IMR-90 (cell line): ENCODE data around the gene BUD23. TPM values are rescaled to one million over a fixed set of nuclear protein-coding genes. Genes with fewer than 3 reads are reported as not detected.
A peak's percentile ranks its signal among the peaks of the same experiment; 100 is the strongest.

Experiments
- ATAC-seq: fragments of 200-7000 bp; cut with Tn5 transposase; 2 replicates; pipeline ENCODE4 v1.9.1; 2020; ENCODE audit warnings: low read depth, mild to moderate bottlenecking, moderate library complexity
- BruUV-seq: library from RNA; stranded (reverse); fragments of 400-500 nt; replicated peaks from 2 replicates; lab custom pipeline; 2021; lab: Mats Ljungman, UMichigan
- CTCF ChIA-PET: fragments of 300-600 bp; formaldehyde crosslinking; extraction: SDS; loops from one replicate; lab custom pipeline; 2021; ENCODE audit warnings: antibody characterized with exemption; lab: Yijun Ruan, JAX
- POLR2A ChIA-PET: fragments of 300-600 bp; sonication (Branson Sonifier 250); formaldehyde crosslinking; loops from one replicate; lab custom pipeline; 2022; ENCODE audit warnings: antibody characterized with exemption; ENCODE audit not compliant: unreplicated experiment; lab: Charles Lee
- DNase-seq: peaks from one replicate; pipeline ENCODE4 v3.0.0; 2013
- H2AFZ ChIP-seq: replicated peaks from 2 replicates; pipeline ENCODE3; 2013; ENCODE audit warnings: low read length, mild to moderate bottlenecking; ENCODE audit not compliant: poor library complexity
- H2AK5ac ChIP-seq: 2 replicates; pipeline ENCODE4 v1.6.1; 2013; ENCODE audit warnings: low read depth, low read length, inconsistent platforms
- H2AK9ac ChIP-seq: replicated peaks from 2 replicates; pipeline ENCODE3; 2013; ENCODE audit warnings: mild to moderate bottlenecking, low read depth, low read length, moderate library complexity; ENCODE audit not compliant: poor library complexity
- H2BK120ac ChIP-seq: 2 replicates; pipeline ENCODE4 v1.6.1; 2013; ENCODE audit warnings: low read depth, low read length, inconsistent platforms
- H2BK15ac ChIP-seq: 3 replicates; pipeline ENCODE4 v1.6.1; 2013; ENCODE audit warnings: low read depth, low read length, inconsistent platforms
- H2BK20ac ChIP-seq: 2 replicates; pipeline ENCODE4 v1.6.1; 2013; ENCODE audit warnings: low read depth, mild to moderate bottlenecking, inconsistent platforms, low read length, moderate library complexity
- H2BK5ac ChIP-seq: 2 replicates; pipeline ENCODE4 v1.6.1; 2013; ENCODE audit warnings: mild to moderate bottlenecking, low read depth, low read length, inconsistent platforms; ENCODE audit not compliant: poor library complexity, severe bottlenecking
- H3K14ac ChIP-seq: replicated peaks from 2 replicates; pipeline ENCODE4 v1.6.1; 2013; ENCODE audit warnings: low read depth, low read length, inconsistent platforms
- H3K18ac ChIP-seq: 2 replicates; pipeline ENCODE4 v1.6.1; 2013; ENCODE audit warnings: low read depth, low read length, control low read depth
- H3K23ac ChIP-seq: 2 replicates; pipeline ENCODE4 v1.6.1; 2013; ENCODE audit warnings: low read depth, low read length, inconsistent platforms
- H3K27ac ChIP-seq: 2 replicates; pipeline ENCODE4 v1.5.1; 2013; ENCODE audit warnings: mild to moderate bottlenecking, control low read depth, low read length; ENCODE audit not compliant: insufficient read depth
- H3K27me3 ChIP-seq: 2 replicates; pipeline ENCODE4 v1.6.1; 2013; ENCODE audit warnings: low read length; ENCODE audit not compliant: control insufficient read depth, insufficient read depth
- H3K36me3 ChIP-seq: 2 replicates; pipeline ENCODE4 v1.6.1; 2013; ENCODE audit warnings: low read length, mixed read lengths; ENCODE audit not compliant: control insufficient read depth, insufficient read depth
- H3K4ac ChIP-seq: 2 replicates; pipeline ENCODE4 v1.6.1; 2013; ENCODE audit warnings: low read depth, low read length, inconsistent platforms
- H3K4me1 ChIP-seq: 2 replicates; pipeline ENCODE4 v1.6.1; 2013; ENCODE audit warnings: low read length, mixed read lengths; ENCODE audit not compliant: control insufficient read depth, insufficient read depth
- H3K4me2 ChIP-seq: 2 replicates; pipeline ENCODE4 v1.6.1; 2013; ENCODE audit warnings: low read depth, mild to moderate bottlenecking, control low read depth, low read length, moderate library complexity
- H3K4me3 ChIP-seq: 2 replicates; pipeline ENCODE4 v1.5.1; 2013; ENCODE audit warnings: low read depth, mild to moderate bottlenecking, control low read depth, low read length, moderate library complexity; ENCODE audit not compliant: insufficient read depth
- H3K56ac ChIP-seq: 2 replicates; pipeline ENCODE4 v1.6.1; 2013; ENCODE audit warnings: low read length, inconsistent platforms; ENCODE audit not compliant: insufficient read depth; ENCODE audit errors: extremely low read depth
- H3K79me1 ChIP-seq, 2 experiments: 2 replicates each; pipeline ENCODE4 v1.6.1; 2013; ENCODE audit warnings: low read length in 2 of 2, inconsistent platforms in 1 of 2, low read depth in 1 of 2
- H3K9ac ChIP-seq: 2 replicates; pipeline ENCODE4 v1.6.1; 2013; ENCODE audit warnings: low read depth, low read length, control low read depth
- H3K9me1 ChIP-seq: 2 replicates; pipeline ENCODE4 v1.6.1; 2013; ENCODE audit warnings: low read length, inconsistent platforms; ENCODE audit not compliant: insufficient read depth
- H3K9me3 ChIP-seq: 2 replicates; pipeline ENCODE4 v1.6.1; 2013; ENCODE audit warnings: low read length; ENCODE audit not compliant: control insufficient read depth, insufficient read depth
- H4K20me1 ChIP-seq: 2 replicates; pipeline ENCODE4 v1.6.1; 2013; ENCODE audit warnings: low read length, inconsistent platforms; ENCODE audit not compliant: insufficient read depth
- H4K5ac ChIP-seq: 2 replicates; pipeline ENCODE4 v1.6.1; 2013; ENCODE audit warnings: mild to moderate bottlenecking, low read depth, low read length, control low read depth
- H4K8ac ChIP-seq, 2 experiments: 2 replicates each; pipeline ENCODE4 v1.6.1; 2013; ENCODE audit warnings: low read depth in 2 of 2, low read length in 2 of 2, control low read depth in 1 of 2, inconsistent platforms in 1 of 2
- H4K91ac ChIP-seq: 2 replicates; pipeline ENCODE4 v1.6.1; 2013; ENCODE audit warnings: low read depth, low read length, inconsistent platforms; ENCODE audit not compliant: insufficient read depth
- BHLHE40 ChIP-seq: fragments of 150-350 bp; IDR thresholded peaks from 2 replicates; pipeline ENCODE4 v1.6.1; 2016; ENCODE audit warnings: mild to moderate bottlenecking, low read depth, low read length
- CHD1 ChIP-seq: IDR thresholded peaks from 2 replicates; pipeline ENCODE4 v1.6.1; 2012; ENCODE audit warnings: low read depth, low read length, improper control_type of control experiment
- ELK1 ChIP-seq: fragments of 150-350 bp; IDR thresholded peaks from 2 replicates; pipeline ENCODE4 v1.6.1; 2016; ENCODE audit warnings: low read depth, mild to moderate bottlenecking, low read length, moderate library complexity, borderline replicate concordance
- MAFK ChIP-seq: IDR thresholded peaks from 2 replicates; pipeline ENCODE4 v1.6.1; 2012; ENCODE audit warnings: low read depth, low read length, improper control_type of control experiment
- MAZ ChIP-seq: IDR thresholded peaks from 2 replicates; pipeline ENCODE4 v1.6.1; 2012; ENCODE audit warnings: low read depth, mild to moderate bottlenecking, low read length, improper control_type of control experiment, moderate library complexity, borderline replicate concordance
- RCOR1 ChIP-seq: IDR thresholded peaks from 2 replicates; pipeline ENCODE4 v1.6.1; 2012; ENCODE audit warnings: mild to moderate bottlenecking, low read length, improper control_type of control experiment; ENCODE audit not compliant: insufficient replicate concordance
- SMC3 ChIP-seq: fragments of 150-350 bp; IDR thresholded peaks from 2 replicates; pipeline ENCODE4 v1.6.1; 2016; ENCODE audit warnings: low read depth, mild to moderate bottlenecking, antibody characterized with exemption, low read length, moderate library complexity
- WGBS, 2 experiments: methylation state at CpG; one replicate each; pipeline versions ENCODE4 v1.1.5 to v1.1.7; 2013; ENCODE audit warnings: missing lambda C conversion rate in 2 of 2; ENCODE audit not compliant: insufficient read length in 1 of 2; ENCODE audit errors: extremely low coverage in 2 of 2; 5-methylcytosine and 5-hydroxymethylcytosine counted together
- dilution Hi-C: fragments of 300-500 bp; cut with HindIII; formaldehyde crosslinking; loops from one replicate; pipeline ENCODE4 v1.14.3; 2018; ENCODE audit warnings: low sequenced_read_pairs; ENCODE audit not compliant: unreplicated experiment
- in situ Hi-C: fragments of 300-500 bp; cut with MboI; formaldehyde crosslinking; loops from 3 replicates; pipeline ENCODE4 v1.14.3; 2019; ENCODE audit warnings: low sequenced_read_pairs, inconsistent platforms, mixed read lengths
- intact Hi-C: fragments of 100-400 bp; cut with micrococcal nuclease; formaldehyde crosslinking; loops from 2 replicates; pipeline ENCODE4 v1.10.0; 2022
- polyA plus RNA-seq, 3 experiments: library from polyadenylated mRNA; depleted of rRNA; stranded (reverse); fragments of >200 nt; gene quantifications; 2 replicates each; pipeline ENCODE4 v1.2.3, GENCODE V29; 2012; ENCODE audit warnings: low replicate concordance in 1 of 3
- total RNA-seq: library from RNA; depleted of rRNA; stranded (reverse); fragments of >200 nt; gene quantifications from 2 replicates; pipeline ENCODE4 v1.2.3, GENCODE V29; 2012

BUD23 gene
- total and polyA plus RNA-seq, 2 of the 4 experiments (the other 2 are of a cell fraction): 35.7 to 65.2 TPM

GRCh38 chr7:73737491-73738219 lies 54.3 kb downstream of the BUD23 start:
- peak overlapping the region; percentile 86 for H3K4me2 ChIP-seq
- POLR2A ChIA-PET: interaction anchor here (0.5 kb wide), 1 partner anchor 62 kb away, joined by 4 read pairs; no protein-coding TSS in a partner anchor
- no peak overlapping the region for H2BK20ac ChIP-seq
- H2AFZ ChIP-seq: peak overlapping the region; percentile 67
- 85% methylated on average over 8 of the region's 17 CpGs; no CpG with 5 or more reads in 1 of the 2 experiments for WGBS, 2 experiments
- H2BK15ac ChIP-seq: no peak overlapping the region
- H2AK9ac ChIP-seq: peak overlapping the region; percentile 47
- ATAC-seq (no peak), DNase-seq (no peak)
- no peak overlapping the region for H3K18ac ChIP-seq
- H3K23ac ChIP-seq: 0 out of 2 replicates have a peak overlapping the region, but pooled peaks have one; percentile 5
- dilution Hi-C loops (no loop called here), intact Hi-C loops (loop anchor here (5.0 kb wide), 1 partner anchor 115 kb away; no protein-coding TSS in a partner anchor), in situ Hi-C loops (no loop called here)
- peaks cover 8% of the 10 kb centered on the region for H3K9me1 ChIP-seq
- H3K14ac ChIP-seq: no peak overlapping the region
- H3K4me1 ChIP-seq: peaks cover 7% of the 10 kb centered on the region
- H4K20me1 ChIP-seq: peaks cover 3% of the 10 kb centered on the region; the same call in 1 of the 2 replicates
- peaks cover 5 to 27% of the 10 kb centered on the region in 2 experiments; a peak in 3 of 4 replicates for H3K79me1 ChIP-seq
- no TSS peak for BruUV-seq
- no peak overlapping the region for H4K5ac ChIP-seq
- no peak overlapping the region for H4K8ac ChIP-seq
- no peak overlapping the region for H3K4ac ChIP-seq
- no peak overlapping the region for H4K91ac ChIP-seq
- H3K9ac ChIP-seq: no peak overlapping the region
- TF ChIP-seq CHD1: no peak
- no peak for TF ChIP-seq SMC3
- no peak for TF ChIP-seq MAZ
- TF ChIP-seq BHLHE40: no peak
- no peak for TF ChIP-seq ELK1
- TF ChIP-seq MAFK: no peak
- no peak for TF ChIP-seq RCOR1
- H3K27me3 ChIP-seq: no peaks in the 10 kb centered on the region
- no peak overlapping the region for H2BK5ac ChIP-seq
- no peaks in the 10 kb centered on the region for H3K9me3 ChIP-seq
- no peak overlapping the region for H3K27ac ChIP-seq
- H2BK120ac ChIP-seq: no peak overlapping the region
- CTCF ChIA-PET: interaction anchor here (1.6 kb wide), 1 partner anchor 12 kb away, joined by 6 read pairs; no protein-coding TSS in a partner anchor
- peak overlapping the region; percentile 99 for H3K4me3 ChIP-seq
- peak overlapping the region; percentile 48 for H2AK5ac ChIP-seq
- H3K56ac ChIP-seq: no peak overlapping the region
- 0 out of 2 replicates have a peak, but pooled peaks cover 6% of the 10 kb centered on the region for H3K36me3 ChIP-seq
